Activated CD8-positive, alpha-beta memory T cell treated with anti-CD3 and anti-CD28 coated beads, Interleukin-2, amount 50 U/mL, for 24 hours (primary cell): ENCODE data around the gene RBKS.
"Not testable (repeated sequence)": the region's sequence is repeated elsewhere in the genome, so short reads cannot be mapped to it uniquely, and the experiment has no call there.

ENCODE experiments used
- DNase-seq: peaks from one replicate; pipeline ENCODE4 v3.0.0-alpha.2; 2020; ENCODE audit errors: extremely low read depth

Gene RBKS

DNA sequence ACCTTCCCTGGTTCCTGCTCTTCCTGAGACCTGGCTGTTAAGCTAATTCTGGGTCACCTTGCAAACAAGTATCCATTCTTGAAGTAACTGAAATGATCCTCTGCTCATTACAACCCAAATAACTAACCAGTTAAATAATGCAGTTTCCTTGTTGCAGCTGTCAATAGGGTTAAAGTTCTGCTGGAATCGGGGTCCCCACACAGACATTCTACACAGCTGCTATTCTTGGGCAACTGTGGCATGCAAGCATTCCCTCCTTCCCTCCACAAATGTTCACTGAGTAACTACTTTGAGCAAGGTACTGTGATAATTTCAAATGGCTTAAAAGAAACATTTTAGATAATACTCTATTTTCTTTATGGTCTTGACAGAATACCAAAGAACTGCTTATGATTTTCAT is 17.1 kb downstream of the RBKS start:
- no peak for DNase-seq

DNA sequence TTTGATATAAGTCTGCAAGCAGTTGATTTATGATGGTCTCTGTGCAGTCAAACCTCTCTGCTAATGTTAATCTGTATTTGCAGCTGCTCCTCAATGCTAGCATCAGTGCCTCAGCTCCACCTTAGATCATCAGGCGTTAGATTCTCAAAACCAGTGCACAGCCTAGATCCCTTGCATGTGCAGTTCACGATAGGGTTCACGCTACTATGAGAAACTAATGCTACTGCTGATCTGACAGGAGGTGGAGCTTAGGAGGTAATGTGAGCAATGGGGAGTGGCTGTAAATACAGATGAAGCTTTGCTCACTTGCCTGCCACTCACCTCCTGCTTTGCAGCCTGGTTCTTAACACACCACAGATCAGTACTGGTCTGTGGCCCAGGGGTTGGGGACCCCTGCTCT is 18.4 kb downstream of the RBKS start:
- no peak for DNase-seq

DNA sequence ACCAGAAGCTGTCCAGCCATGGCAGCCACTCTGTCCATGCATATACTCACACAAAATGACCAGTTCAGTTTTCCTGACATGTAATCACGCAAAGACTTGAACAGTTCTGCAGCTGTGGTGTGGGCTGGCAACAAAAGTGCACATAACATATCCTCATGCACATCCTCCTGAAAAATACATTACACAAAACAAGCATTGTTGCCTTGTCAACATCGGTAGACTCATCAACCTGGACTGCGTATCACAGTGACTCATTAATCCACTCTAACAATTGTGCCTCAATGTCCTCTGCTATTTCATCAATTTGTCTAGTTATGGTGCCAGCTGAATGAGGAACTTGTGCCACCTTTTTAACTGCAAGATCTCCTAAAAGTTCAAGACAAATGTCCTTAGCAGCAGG is 19.5 kb downstream of the RBKS start:
- DNase-seq: no peak

DNA sequence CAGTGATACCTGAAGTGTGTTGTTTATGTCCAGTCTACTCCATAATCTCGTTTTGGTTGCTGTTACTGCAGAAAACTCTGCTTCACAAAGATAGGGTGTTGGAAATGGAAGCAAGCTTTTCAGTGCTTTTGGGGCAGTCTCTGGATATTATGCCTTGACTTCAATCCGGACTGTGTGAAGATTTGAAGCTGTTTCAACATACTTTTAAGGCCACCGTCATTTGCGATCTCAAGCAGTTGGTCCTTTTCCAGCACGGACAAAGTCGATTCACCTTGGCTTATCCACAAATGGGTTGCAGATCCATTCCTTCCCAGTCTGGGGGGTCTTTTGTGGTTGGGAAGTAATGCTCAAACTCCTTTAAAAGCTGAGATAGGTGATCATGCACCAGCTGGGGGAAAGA is 20.4 kb downstream of the RBKS start:
- no peak for DNase-seq

DNA sequence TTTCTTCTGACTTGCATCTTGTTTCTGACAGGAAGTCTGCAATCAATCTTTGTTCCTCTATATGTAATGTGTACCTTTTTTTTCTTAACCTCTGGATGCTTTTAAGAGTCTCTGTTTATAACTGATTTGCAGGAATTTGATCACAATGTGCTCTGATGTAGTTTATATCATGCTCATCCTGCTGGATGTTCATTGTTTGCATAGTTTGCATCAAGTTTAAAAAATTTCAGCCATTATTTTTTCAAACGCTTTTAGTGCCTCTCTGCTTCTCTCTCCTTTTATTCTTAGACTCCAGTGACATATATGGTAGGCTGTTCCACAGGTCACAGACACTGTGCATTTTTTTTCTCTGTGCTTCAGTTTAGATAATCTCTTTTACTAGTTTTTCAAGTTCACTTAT is 23.9 kb downstream of the RBKS start:
- no peak for DNase-seq

DNA sequence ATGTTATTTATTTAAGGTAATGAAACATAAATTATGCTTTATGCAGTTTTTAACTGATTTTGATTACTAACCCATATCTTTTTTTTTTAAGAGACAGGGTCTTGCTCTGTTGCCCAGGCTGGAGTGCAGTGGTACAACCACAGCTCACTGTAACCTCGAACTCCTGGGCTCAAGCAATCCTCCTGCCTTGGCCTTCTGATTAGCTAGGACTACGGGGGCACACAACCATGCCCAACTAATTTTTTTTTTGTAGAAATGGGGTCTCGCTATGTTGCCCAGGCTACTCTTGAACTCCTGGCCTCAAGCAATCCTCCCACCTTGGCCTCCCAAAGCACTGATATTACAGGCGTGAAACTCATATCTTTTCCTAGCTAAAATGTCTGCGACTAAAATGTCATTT is 26.2 kb downstream of the RBKS start:
- DNase-seq: not testable (repeated sequence)

DNA sequence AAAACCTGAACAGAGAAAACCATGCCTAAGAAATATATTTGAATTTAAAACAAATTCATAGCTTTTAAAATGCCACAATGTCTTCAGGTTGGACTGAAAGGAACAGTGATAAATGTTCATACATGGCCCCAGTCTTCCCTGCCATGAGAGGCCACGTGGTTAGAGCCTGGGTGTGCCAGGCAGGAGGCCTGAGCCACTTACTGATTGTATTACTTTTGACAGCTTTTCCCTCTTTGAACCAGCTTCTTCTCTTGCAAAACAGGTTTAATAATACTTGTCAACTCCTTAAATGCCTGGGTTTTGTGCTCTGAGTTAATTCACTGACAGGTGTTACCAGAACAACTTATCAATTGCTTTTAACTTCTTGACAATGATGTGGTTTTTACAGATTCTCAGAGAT is 27.0 kb downstream of the RBKS start:
- no peak for DNase-seq

DNA sequence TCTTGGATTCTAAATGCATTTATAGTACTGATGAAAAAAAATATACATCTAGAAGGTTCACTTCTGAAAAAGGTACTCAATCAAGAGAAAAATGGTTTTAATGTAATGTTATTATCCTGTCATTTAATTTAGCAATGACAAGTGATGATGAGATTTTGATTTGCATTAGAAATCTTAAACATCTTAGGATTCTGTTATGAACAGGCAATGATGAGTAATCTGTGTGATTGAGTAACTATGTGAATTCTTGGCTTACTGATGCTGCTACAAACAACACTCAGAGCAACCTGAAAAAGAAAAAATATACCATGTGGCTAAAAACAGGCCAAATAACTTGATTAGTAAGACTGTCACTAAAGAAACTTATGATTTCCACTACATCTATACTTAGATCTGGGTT is 30.1 kb downstream of the RBKS start:
- no peak for DNase-seq

DNA sequence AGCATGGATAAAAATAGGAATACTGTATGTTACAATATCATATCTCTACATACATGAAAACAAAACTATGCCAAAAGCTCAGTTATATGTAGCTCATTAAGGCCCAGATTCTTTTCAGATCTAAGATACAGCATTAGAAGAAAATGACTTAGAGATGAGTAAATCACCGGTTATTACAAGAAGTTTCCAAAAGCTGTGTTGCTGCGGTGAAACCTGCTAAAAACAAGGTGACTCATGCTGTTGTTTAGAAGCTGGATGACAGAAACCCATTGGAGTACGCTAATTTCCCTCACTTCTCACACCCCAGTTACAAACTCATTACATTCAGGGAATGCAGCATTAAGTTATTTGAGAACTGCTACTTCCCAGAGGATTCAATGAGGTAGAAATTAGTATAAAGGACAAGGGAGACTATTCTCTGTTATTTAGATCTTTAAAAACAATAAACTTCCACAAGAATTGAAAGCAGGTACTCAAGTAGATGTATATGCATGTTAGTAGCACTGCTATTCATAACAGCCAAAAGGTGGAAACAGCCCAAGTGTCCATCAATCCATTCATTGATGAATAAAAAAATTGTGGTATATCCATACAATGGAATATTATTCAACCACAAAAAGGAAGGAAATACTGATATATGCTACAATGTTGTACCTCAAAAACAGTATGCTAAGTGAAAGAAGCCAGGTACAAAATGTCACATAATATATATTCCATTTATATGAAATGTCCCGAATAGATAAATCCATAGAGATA is 32.6 kb downstream of the RBKS start:
- DNase-seq: no peak

DNA sequence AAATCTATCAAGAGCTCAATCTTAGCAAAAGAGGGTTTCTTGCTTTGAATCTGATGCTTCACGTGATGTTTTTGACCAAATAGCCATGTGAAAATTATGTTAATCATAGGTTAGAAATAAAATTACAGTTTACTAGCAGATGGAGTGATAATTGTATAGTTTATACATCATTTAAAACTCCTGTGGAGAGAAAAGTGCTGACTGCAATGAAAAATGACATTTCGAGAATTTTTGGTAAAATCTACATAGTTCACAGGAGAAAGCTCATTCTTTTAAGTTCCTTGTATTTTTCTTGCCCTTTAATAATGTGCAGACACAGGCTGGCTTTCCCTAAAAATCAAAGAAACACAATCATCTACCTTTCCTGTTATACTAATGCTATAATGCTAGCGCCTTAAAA is 33.2 kb downstream of the RBKS start:
- no peak for DNase-seq

DNA sequence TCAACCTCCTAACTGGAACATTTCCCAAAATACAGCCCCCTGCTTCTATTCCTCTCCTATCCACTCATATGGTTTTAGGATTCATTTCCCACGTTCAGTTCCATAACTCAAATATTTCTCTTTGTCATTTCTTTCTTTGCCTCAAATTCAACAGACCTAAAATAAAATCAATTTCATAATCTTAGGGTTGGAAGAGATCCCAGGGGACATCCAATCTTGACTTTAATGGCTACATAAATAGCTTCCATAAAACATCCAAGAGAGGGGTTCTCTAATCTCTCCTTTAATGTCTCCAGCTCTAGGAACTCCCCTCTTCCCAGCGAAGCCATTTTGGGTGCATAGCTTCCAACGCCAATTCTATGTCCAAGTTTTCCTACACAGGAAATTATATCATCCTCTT is 33.8 kb downstream of the RBKS start:
- DNase-seq: no peak

DNA sequence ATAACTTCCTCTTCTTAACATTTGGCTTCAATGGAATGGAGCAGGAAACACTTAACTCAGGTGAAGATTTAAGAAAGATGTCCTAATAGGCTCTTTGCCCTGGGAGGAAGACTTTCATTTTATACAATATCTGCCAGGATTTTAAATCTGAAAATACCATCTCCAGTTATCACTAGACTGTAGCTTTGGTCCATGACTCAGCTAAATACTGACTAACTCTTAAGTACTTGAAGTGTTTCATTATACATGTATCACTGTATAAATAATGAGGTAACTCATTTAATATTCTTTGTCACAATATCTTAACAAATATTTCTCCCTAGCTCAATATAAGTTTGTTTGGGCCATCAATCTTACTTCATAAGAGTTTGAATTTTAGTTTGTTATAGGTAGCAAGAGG is 34.7 kb downstream of the RBKS start:
- DNase-seq: no peak

DNA sequence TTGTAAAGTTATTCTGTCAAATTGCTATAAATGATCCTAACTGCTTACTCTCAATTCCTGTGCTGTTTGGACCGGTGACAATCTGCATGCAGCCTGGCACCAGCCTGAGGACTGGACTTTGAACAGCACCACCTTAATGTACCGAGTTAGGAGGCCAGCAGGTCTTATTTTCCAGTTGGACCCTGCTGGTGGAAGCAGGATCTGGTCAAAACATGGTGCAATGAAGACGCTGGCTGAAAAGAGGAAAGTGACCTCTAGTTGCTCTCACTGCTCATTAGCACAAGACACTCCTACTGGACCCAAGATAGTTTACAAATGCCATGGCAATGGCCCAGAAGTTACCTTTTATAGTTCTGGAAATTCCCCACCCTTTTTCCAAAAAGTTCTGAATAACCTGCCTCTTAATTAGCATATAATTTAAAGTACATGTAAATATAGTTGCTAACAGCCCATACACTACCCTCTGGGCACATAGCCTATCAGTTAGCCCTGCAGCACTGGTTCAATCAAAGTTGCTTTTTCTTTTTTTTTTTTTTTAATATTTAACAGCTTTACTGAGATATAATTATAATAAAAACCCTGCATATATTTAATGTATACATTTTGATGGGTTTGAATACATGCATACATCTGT is 35.8 kb downstream of the RBKS start:
- no peak for DNase-seq

DNA sequence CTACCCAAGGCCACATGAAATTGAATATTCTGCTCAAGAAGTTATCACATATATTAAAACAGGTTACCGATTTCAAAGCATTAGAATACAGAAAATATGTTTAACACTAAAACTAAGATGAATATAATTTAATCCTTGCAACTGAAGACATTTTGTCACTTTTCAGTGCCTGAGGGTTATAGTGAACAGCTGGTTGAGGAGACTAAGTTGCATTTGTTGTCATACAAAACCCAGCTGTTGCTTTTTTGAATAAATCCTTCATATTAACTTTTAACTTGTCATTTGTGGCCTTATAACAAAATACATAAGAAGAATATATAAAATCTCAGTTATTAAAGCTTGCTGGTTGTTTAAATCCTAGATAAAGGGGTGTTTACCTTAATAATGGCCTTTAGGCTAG is 37.5 kb downstream of the RBKS start:
- DNase-seq: no peak

DNA sequence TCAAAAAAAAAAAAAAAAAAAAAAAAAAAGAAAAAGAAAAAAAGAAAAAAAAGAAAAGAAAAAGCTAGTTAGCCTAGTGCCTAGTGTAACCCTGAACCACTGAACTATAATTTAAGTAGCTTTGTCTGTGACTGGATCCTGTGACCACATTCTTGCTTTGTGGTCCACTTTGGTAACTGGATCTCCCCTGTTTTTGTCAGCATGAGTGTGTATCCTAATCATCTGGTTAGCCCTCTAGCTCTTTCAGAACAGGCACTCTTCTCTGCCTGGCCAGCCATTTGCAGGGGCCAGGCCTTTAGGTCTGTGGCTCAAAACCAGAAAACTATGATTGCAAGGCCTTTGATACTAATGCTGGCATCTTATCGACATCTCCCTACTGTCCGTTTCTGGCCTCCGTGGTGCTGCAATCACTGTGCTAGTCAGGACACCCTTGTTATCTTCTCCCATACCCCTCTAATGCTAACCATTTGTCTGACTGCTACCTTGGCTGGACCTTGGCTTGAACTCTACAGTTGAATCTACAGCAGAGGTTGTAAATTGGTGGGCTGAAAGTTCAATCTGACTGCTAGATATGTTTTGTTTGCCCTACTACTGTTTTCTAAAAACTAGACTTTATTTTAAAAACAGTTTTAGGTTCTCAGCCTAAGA is 40.5 kb downstream of the RBKS start:
- no peak for DNase-seq

DNA sequence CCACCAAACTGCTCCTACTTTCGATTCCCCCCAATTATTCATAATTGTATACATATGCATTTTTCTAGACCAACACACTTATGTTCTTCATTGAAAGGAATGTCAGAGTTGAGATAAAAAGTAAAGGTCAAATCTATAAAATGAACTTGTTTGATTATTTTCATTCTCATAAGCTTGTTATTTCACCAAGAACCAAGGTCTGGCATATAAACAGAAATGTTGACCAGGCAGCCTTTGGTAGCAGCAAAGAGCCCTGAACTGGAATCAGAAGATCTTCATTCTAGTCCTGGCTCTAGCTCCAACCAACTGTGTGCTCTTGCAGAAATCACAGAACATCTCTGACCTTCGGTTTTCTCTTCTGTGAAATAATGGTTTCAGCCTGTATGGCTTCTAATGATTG is 42.9 kb downstream of the RBKS start:
- DNase-seq: no peak

DNA sequence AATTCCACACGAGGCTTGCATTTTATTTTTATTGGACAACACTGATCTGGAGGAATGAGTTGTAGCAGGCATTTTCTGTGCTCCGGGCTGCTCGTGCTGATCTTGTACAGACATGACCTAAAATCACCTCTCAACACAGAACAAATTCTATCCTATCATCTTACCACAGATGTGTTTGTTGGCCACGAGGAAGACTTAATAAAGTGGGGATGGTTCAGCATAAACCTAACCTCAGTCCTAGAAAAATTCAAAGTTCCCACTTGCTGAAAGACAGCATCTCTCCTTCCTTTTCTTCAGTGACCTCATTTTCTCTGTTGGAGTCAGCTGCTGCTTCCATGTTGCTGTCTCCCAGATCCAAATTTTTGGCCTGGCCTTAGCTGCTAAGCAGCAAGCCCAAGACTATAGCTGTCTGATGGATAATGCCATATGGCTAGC is 45.3 kb downstream of the RBKS start:
- DNase-seq: no peak

DNA sequence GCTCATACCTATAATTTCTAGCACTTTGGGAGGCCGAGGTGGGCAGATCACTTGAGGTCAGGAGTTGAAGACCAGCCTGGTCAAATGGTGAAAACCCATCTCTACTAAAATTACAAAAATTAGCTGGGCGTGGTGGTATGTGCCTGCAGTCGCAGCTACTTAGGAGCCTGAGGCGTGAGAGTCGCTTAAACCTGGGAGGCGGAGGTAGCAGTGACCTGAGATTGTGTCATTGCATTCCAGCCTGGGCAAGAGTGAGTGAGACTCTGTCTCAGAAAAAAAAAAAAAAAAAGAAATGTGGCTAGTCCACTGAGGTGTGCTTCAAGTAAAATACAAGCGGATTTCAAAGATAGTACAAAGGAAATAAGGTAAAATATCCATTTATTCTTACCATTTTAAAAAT is 46.2 kb downstream of the RBKS start:
- no peak for DNase-seq

DNA sequence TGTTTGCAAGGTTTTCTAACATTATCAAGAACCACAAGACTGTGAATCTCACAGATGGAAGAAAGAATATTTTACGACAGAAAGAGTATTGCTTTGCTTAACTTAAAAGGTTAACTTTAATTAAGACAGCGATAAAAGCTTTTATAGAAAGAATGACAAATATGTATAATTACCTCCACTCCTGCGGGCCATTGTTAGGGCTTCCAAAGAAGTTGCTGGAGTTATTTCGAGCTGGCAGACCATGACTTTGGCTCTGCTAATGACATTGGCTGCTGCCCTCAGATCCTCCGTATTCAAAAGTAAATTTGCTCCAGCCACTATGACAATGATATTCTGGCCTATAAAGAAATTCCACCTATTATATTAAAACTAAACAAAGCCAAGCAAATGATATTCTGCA is 47.3 kb downstream of the RBKS start:
- no peak for DNase-seq

DNA sequence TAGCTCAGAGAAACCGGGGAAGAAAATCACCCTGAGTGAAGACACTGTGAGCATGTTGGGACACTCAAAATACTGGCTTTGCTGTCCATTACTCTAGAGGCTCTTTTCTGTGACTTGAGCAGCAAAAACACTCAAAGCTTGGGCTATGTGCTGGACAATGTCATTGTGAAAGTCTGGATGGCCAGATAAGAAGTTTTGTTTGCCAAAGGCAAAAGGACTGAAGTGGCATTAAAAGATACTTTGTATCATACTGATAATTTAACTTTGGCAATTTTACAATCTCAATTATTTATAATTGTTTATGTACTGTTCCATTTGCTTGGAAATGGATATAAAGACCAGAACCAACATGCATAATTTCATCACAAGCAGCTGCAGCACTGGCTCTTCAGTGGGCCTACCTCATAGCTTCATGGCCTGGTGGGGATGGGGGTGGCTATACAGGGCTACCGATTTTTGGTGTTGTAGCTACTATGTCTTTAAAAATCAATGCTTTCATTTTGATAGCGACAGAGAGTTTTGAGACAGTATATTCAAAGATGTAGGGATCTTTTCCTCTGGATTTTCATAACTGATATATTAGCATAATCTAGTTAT is 51.1 kb downstream of the RBKS start:
- DNase-seq: no peak

DNA sequence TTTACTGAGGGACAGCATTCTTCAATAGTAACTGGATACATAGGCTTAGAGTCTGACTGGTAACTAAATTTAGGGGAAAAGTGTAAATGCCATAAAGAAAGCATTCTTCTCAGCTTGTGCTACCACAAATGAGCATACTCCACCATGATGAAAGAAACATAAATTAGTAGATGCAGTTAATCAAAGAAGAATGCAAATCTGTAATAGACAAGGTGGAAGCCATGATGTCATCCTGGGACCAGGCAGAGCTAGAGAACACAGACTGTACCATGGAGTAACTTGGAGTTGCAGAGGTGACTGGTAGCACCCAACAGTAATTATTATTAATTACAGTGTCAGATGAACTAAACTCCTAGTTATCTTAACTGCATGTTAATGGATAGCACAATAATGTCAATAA is 51.7 kb downstream of the RBKS start:
- DNase-seq: no peak

DNA sequence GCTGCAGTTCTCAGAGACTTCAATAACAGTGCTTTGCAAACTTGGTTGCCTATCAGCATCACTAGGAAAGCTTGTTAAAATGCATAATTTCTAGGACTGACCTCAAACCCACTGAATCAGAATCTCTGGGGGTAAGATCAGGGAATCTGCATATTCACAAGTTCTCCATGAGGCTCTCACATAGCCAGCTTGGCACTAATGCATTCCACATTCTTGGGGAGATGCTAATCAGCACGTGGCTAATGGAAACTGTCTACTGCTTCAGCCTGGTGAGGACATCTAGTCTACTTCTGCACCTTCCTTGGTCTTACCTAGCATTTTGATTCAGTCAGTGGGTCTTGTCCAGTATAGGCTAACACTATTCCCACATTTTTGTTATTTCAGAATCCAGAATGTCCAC is 56.3 kb downstream of the RBKS start:
- no peak for DNase-seq

DNA sequence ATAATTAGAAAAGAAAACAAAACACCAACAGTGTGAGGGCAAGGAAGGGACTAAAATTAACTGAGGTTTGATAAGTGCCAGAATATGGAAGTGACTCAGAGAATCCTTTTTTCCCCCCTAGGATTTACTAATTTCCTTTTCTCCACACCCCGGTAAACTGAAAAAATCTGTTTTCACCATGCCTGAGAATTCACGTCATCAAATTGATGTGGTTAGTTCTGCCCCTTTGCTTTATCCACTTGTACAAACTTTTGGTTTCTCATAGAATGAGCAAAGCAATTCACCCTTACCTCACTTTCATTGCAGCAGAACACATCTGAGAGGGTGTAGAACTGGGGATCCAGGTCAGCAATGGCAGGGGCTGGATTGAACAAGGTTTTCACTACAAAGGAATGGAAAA is 57.8 kb downstream of the RBKS start:
- DNase-seq: no peak
